ENCODE results near the gene SOX1. TPM values are rescaled to one million over a fixed set of nuclear protein-coding genes. Genes with fewer than 3 reads are reported as not detected.

The SOX1 gene
- total RNA-seq, 1 donor from 2014 or later: not detected

DNA sequence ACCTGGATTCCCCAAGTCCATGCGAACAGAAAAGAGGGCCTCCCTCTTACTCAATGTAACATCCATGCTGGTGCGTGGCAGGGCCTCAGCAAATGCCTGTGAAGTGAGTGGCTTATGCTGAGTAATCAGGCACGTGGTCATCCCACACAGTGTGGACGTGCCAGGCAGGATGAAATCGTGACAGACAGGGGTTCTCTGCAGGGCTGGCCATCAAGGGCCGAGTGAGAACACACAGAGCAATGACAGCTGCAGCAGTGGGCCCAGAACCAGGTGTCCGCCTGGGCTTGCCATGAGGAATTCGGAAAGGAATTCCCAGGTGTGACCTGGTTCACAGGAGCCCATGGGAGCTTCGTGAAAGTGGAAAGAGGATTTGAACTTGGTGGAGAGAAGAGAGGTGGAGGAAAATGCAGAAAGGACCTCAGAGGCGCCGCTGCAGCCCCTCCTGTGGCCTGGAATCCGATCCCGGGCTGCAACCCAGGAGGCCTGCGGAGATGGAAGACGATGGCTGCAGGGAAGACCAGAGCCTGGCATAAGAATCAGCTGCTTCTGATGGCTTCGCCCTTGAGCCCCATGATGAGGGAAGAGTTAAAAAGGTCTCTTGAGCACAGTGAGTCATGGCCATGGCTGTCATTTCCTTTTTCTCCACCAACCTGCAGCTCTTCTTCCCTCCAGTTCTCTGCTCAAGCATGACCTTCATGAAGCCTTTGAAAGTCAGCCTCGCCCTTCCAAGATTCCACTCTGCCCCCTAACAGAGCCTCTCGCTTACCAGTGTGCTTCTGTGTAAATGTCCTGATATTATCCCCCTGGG, 34.6 kb upstream of the SOX1 start:
- H3K4me1 ChIP-seq: no peaks in the 10 kb centered on the region
- intact Hi-C loops (cut with micrococcal nuclease): no loop called here
- H3K27me3 ChIP-seq (ENCODE audit: low read depth): peaks cover 64% of the 10 kb centered on the region
- no peak for DNase-seq
- H3K9me3 ChIP-seq (replicated peaks): no peaks in the 10 kb centered on the region
- no peak for TF ChIP-seq CTCF (IDR thresholded peaks at IDR 0.05; ENCODE audit: borderline replicate concordance)
- no peak overlapping the region for H3K27ac ChIP-seq (replicated peaks)
- no peak overlapping the region for H3K4me3 ChIP-seq
- H3K36me3 ChIP-seq: no peaks in the 10 kb centered on the region

- no peak for TF ChIP-seq CTCF (IDR thresholded peaks at IDR 0.05; ENCODE audit: borderline replicate concordance)
- no peaks in the 10 kb centered on the region for H3K36me3 ChIP-seq
- H3K4me3 ChIP-seq: no peak overlapping the region
- H3K27me3 ChIP-seq (ENCODE audit: low read depth): peaks cover 64% of the 10 kb centered on the region
- H3K9me3 ChIP-seq (replicated peaks): no peaks in the 10 kb centered on the region
- DNase-seq: no peak
- no peak overlapping the region for H3K27ac ChIP-seq (replicated peaks)
- intact Hi-C loops (cut with micrococcal nuclease): no loop called here
- no peaks in the 10 kb centered on the region for H3K4me1 ChIP-seq
These were observed 32.7 kb upstream of the SOX1 start for GRCh38 chr13:112034231-112034630.

DNA sequence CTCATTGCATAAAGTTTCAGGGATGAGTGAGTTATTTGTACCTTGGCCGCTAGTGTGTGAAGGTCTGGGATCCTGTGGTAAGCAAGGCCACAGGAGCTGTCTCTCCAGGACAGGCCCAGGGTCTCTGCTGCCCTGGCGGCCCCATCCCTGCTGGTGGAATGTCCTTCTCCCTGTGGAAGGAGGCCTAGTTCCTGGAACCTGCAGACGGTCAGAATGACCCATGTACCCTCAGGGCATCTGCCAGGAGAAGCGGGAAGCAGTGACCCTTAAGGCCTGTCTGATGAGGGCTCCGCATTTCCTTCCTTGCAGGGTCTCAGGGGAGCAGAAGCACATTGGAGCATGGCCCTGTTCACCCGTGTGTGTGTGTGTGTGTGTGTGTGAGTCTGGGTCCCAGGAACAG, 32.1 kb upstream of the SOX1 start:
- Histone ChIP-seq H3K4me1 (no peaks in the 10 kb centered on the region), H3K27ac (replicated peaks) (no peak overlapping the region), H3K9me3 (replicated peaks) (no peaks in the 10 kb centered on the region), H3K27me3 (ENCODE audit: low read depth) (peaks cover 64% of the 10 kb centered on the region), H3K4me3 (no peak overlapping the region), H3K36me3 (no peaks in the 10 kb centered on the region)
- no peak for DNase-seq
- intact Hi-C loops (cut with micrococcal nuclease): no loop called here
- TF ChIP-seq CTCF (IDR thresholded peaks at IDR 0.05; ENCODE audit: borderline replicate concordance): no peak

GRCh38 chr13:112042496-112042895, 24.5 kb upstream of the SOX1 start:
- Histone ChIP-seq H3K36me3 (no peaks in the 10 kb centered on the region), H3K4me3 (no peak overlapping the region), H3K27me3 (ENCODE audit: low read depth) (peaks cover 100% of the 10 kb centered on the region), H3K4me1 (no peaks in the 10 kb centered on the region), H3K27ac (replicated peaks) (no peak overlapping the region), H3K9me3 (replicated peaks) (peaks cover 37% of the 10 kb centered on the region)
- DNase-seq: no peak
- TF ChIP-seq CTCF (IDR thresholded peaks at IDR 0.05; ENCODE audit: borderline replicate concordance): no peak
- intact Hi-C loops (cut with micrococcal nuclease): no loop called here

DNA sequence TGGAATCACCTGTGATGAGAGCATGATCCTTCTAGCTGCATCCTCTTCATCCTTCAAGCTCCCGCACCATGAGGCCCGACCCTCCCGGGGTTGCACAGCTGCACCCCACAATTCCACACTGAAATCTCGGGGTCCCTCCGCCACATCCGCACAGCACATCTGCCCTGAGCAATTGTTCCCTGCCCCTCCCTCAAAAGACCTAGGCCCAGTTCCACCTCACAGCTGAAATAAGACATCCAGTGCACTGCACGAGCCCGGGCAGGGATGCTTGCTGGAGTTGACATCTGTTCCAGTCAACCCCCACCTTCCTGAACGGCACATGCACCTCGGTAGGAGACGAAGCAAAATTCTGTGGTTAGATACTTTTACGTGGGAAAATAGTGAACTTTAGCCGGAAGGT, 14.7 kb upstream of the SOX1 start:
- Histone ChIP-seq H3K27me3 (ENCODE audit: low read depth) (peaks cover 100% of the 10 kb centered on the region), H3K4me1 (peaks cover 30% of the 10 kb centered on the region), H3K9me3 (replicated peaks) (peaks cover 3% of the 10 kb centered on the region), H3K4me3 (no peak overlapping the region), H3K27ac (replicated peaks) (no peak overlapping the region), H3K36me3 (no peaks in the 10 kb centered on the region)
- TF ChIP-seq CTCF (IDR thresholded peaks at IDR 0.05; ENCODE audit: borderline replicate concordance): no peak
- intact Hi-C loops (cut with micrococcal nuclease): no loop called here
- no peak for DNase-seq
